Thoracic aorta (tissue), 2 donors: ENCODE results near the gene ANKRD22. TPM values are rescaled to one million over a fixed set of nuclear protein-coding genes. Genes with fewer than 3 reads are reported as not detected.

ENCODE experiments used
- ATAC-seq: fragments of 150-250 bp; one replicate; pipeline ENCODE4 v1.8.0; 2017; ENCODE audit warnings: low read depth; ENCODE audit not compliant: insufficient number of reproducible peaks, low FRiP score
- DNase-seq: peaks from one replicate; pipeline ENCODE4 v3.0.0-alpha.2; 2020; ENCODE audit warnings: low spot score
- H3K27ac ChIP-seq, 2 donors: fragments of 200-600 bp; sonication (generic); 1 replicate in 1 of 2; 2 replicates in 1 of 2; pipeline ENCODE4 v1.5.1; 2016; ENCODE audit warnings: mild to moderate bottlenecking in 2 of 2, moderate library complexity in 2 of 2
- H3K27me3 ChIP-seq: fragments of 200-600 bp; sonication (generic); replicated peaks from 2 replicates; pipeline ENCODE4 v1.6.0; 2016; ENCODE audit warnings: mild to moderate bottlenecking; ENCODE audit not compliant: insufficient read depth
- H3K36me3 ChIP-seq: fragments of 200-600 bp; sonication (generic); one replicate; pipeline ENCODE4 v1.5.1; 2016
- H3K4me1 ChIP-seq, 2 donors: fragments of 200-600 bp; sonication (generic); 1 replicate in 1 of 2; 2 replicates in 1 of 2; pipeline versions ENCODE4 v1.5.1 to v1.6.0; 2016; ENCODE audit warnings: low read depth in 2 of 2, mild to moderate bottlenecking in 1 of 2; ENCODE audit not compliant: control insufficient read depth in 1 of 2
- H3K4me3 ChIP-seq: fragments of 200-600 bp; sonication (generic); 2 replicates; pipeline ENCODE4 v1.5.1; 2016; ENCODE audit warnings: mild to moderate bottlenecking
- H3K9me3 ChIP-seq: fragments of 200-600 bp; sonication (generic); 2 replicates; pipeline ENCODE4 v1.5.1; 2016
- CTCF ChIP-seq: fragments of 200-600 bp; sonication (generic); IDR thresholded peaks from one replicate; pipeline ENCODE4 v1.5.1; 2019; ENCODE audit warnings: antibody characterized with exemption
- total RNA-seq, 2 donors: library from RNA; depleted of rRNA; stranded (reverse); fragments of >200 nt; gene quantifications; one replicate each; pipeline versions ENCODE4 v1.1.0 to v1.2.3, GENCODE V29; 2016

ANKRD22 gene
- total RNA-seq, 2 donors from 2014 or later = not detected

- DNase-seq (no peak), ATAC-seq (no peak)
- H3K9me3 ChIP-seq = no peaks in the 10 kb centered on the region
Measured at GRCh38 chr10:88820748-88821401, 30.8 kb downstream of the ANKRD22 start.

GRCh38 chr10:88819290-88819689 lies 32.4 kb downstream of the ANKRD22 start:
- DNase-seq (no peak), ATAC-seq (no peak)
- Histone ChIP-seq H3K4me3 (no peak overlapping the region), H3K27me3 (no peaks in the 10 kb centered on the region), H3K4me1 (no peaks in the 10 kb centered on the region), H3K9me3 (no peaks in the 10 kb centered on the region), H3K27ac (no peak overlapping the region), H3K36me3 (no peaks in the 10 kb centered on the region)
- no peak for TF ChIP-seq CTCF

More at GRCh38 chr10:88820748-88821401, 30.8 kb downstream of the ANKRD22 start:
- no peak overlapping the region for H3K27ac ChIP-seq
- no peaks in the 10 kb centered on the region for H3K27me3 ChIP-seq
- H3K4me1 ChIP-seq = no peaks in the 10 kb centered on the region
- H3K4me3 ChIP-seq = no peak overlapping the region
- no peaks in the 10 kb centered on the region for H3K36me3 ChIP-seq
- TF ChIP-seq CTCF = no peak

- H3K36me3 ChIP-seq = no peaks in the 10 kb centered on the region
- no peak overlapping the region for H3K4me3 ChIP-seq
- DNase-seq = no peak
- H3K9me3 ChIP-seq = no peaks in the 10 kb centered on the region
- H3K27me3 ChIP-seq = no peaks in the 10 kb centered on the region
- no peaks in the 10 kb centered on the region for H3K4me1 ChIP-seq
- no peak for ATAC-seq
- no peak overlapping the region for H3K27ac ChIP-seq
- no peak for TF ChIP-seq CTCF
Measured at GRCh38 chr10:88813200-88813599, 38.4 kb downstream of the ANKRD22 start.

- no peak for DNase-seq
- H3K27ac ChIP-seq = no peak overlapping the region
- peak; percentile 48 for TF ChIP-seq CTCF
- H3K9me3 ChIP-seq = no peaks in the 10 kb centered on the region
- H3K4me1 ChIP-seq = no peaks in the 10 kb centered on the region
- no peak for ATAC-seq
- no peaks in the 10 kb centered on the region for H3K27me3 ChIP-seq
- H3K4me3 ChIP-seq = no peak overlapping the region
- no peaks in the 10 kb centered on the region for H3K36me3 ChIP-seq
Measured at GRCh38 chr10:88810196-88810961, 41.3 kb downstream of the ANKRD22 start.

GRCh38 chr10:88809621-88810020 lies 42.0 kb downstream of the ANKRD22 start:
- no peak for ATAC-seq

More at GRCh38 chr10:88809621-88810020, 42.0 kb downstream of the ANKRD22 start:
- no peaks in the 10 kb centered on the region for H3K9me3 ChIP-seq
- H3K27ac ChIP-seq = no peak overlapping the region
- H3K4me3 ChIP-seq = no peak overlapping the region
- H3K27me3 ChIP-seq = no peaks in the 10 kb centered on the region
- no peak for DNase-seq
- no peaks in the 10 kb centered on the region for H3K36me3 ChIP-seq
- no peak for TF ChIP-seq CTCF
- H3K4me1 ChIP-seq = no peaks in the 10 kb centered on the region
